HUES48 (cell line): ENCODE measurements around the gene ADAM20.
"Not testable (repeated sequence)": the region's sequence is repeated elsewhere in the genome, so short reads cannot be mapped to it uniquely, and the experiment has no call there.

Source experiments
- H3K27ac ChIP-seq: one replicate; pipeline ENCODE4 v1.7.0; 2013; ENCODE audit warnings: low read depth, low read length, inconsistent platforms
- H3K27me3 ChIP-seq: 2 replicates; pipeline ENCODE4 v1.6.1; 2013; ENCODE audit warnings: mild to moderate bottlenecking, low read length; ENCODE audit not compliant: control insufficient read depth, insufficient read depth
- H3K36me3 ChIP-seq: 2 replicates; pipeline ENCODE4 v1.6.1; 2013; ENCODE audit warnings: low read length; ENCODE audit not compliant: control insufficient read depth, insufficient read depth
- H3K4me1 ChIP-seq: 2 replicates; pipeline ENCODE4 v1.6.1; 2013; ENCODE audit warnings: mild to moderate bottlenecking, low read length; ENCODE audit not compliant: control insufficient read depth, insufficient read depth
- H3K4me3 ChIP-seq: 2 replicates; pipeline ENCODE4 v1.5.1; 2013; ENCODE audit warnings: mild to moderate bottlenecking, low read depth, low read length
- H3K9ac ChIP-seq: 2 replicates; pipeline ENCODE4 v1.6.1; 2013; ENCODE audit warnings: mild to moderate bottlenecking, low read depth, low read length, moderate library complexity
- H3K9me3 ChIP-seq: 2 replicates; pipeline ENCODE4 v1.6.1; 2013; ENCODE audit warnings: low read length; ENCODE audit not compliant: control insufficient read depth, insufficient read depth

ADAM20 gene

DNA sequence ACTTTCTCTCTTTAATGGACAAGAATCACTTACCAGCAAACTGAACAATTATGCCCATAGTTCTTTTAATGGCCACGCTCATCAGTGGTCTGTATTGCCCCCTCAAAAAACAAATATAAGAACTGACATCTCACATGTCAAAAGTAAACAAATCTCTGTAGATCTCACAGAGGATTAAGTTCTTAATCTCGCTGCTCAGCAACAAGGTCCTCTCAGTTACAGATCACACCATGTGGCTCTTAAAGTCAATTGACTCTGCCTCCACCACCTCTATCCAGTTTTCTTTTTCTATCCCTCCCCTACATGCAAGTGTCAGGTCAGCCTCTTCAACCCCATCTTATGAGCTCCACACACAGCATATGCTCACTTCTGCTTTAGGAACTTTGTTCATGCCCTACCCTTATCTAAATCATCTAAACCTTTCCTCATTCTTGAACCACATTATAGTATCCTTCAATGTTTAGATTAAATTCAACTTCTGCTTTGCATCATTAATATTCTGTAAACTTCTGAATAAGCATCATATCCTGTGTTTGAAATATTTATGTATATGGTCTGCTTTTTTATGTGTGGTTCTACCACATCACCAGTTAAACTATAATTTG lies 7.2 kb downstream of the ADAM20 start:
- Histone ChIP-seq H3K4me1 (no peaks in the 10 kb centered on the region), H3K27ac (no peak overlapping the region), H3K9ac (no peak overlapping the region), H3K27me3 (no peaks in the 10 kb centered on the region), H3K9me3 (no peaks in the 10 kb centered on the region), H3K4me3 (no peak overlapping the region), H3K36me3 (no peaks in the 10 kb centered on the region)

DNA sequence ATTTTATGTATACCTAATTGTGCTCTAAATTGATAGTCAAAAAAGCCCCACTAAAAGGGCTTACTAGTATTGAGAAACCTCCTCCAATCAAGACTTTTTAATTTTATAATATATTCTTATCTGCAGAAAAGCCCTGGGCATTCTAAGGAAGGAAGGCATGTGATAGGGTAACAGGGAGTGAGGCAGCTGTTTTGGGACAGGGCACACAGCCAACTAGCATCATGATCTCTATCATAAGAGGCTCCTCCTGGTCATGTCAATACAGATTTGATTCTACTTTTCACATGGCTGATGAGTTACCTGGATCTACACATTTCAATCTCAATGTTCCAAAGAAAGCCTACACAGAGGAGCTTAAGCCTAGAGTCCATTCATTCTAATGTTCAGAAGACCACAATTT lies 9.1 kb downstream of the ADAM20 start:
- Histone ChIP-seq H3K27ac (no peak overlapping the region), H3K9me3 (no peaks in the 10 kb centered on the region), H3K4me1 (no peaks in the 10 kb centered on the region), H3K36me3 (no peaks in the 10 kb centered on the region), H3K9ac (no peak overlapping the region), H3K27me3 (no peaks in the 10 kb centered on the region), H3K4me3 (no peak overlapping the region)

DNA sequence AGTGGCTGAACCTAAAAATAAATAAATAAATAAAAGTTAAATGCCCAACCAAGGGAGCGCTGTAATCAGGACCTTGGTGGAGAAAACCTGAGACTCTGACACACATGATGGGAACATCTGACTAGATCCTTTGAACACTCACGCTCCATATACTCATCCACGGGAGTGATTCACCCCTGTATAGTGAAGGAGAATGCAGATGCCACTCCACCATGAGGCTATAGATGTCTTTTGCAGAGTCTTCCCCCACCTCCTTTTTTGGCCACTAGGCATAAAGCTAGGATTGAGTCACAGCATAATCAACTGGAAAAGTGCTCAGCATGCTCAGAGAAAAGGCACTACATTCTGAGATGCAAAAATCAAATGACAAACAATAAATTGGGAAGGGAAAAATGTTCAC lies 19.0 kb downstream of the ADAM20 start:
- no peak overlapping the region for H3K4me3 ChIP-seq
- H3K9ac ChIP-seq: no peak overlapping the region
- no peaks in the 10 kb centered on the region for H3K4me1 ChIP-seq
- H3K27me3 ChIP-seq: no peaks in the 10 kb centered on the region
- H3K27ac ChIP-seq: no peak overlapping the region
- no peaks in the 10 kb centered on the region for H3K36me3 ChIP-seq
- peaks cover 5% of the 10 kb centered on the region; the same call in 1 of the 2 replicates for H3K9me3 ChIP-seq

DNA sequence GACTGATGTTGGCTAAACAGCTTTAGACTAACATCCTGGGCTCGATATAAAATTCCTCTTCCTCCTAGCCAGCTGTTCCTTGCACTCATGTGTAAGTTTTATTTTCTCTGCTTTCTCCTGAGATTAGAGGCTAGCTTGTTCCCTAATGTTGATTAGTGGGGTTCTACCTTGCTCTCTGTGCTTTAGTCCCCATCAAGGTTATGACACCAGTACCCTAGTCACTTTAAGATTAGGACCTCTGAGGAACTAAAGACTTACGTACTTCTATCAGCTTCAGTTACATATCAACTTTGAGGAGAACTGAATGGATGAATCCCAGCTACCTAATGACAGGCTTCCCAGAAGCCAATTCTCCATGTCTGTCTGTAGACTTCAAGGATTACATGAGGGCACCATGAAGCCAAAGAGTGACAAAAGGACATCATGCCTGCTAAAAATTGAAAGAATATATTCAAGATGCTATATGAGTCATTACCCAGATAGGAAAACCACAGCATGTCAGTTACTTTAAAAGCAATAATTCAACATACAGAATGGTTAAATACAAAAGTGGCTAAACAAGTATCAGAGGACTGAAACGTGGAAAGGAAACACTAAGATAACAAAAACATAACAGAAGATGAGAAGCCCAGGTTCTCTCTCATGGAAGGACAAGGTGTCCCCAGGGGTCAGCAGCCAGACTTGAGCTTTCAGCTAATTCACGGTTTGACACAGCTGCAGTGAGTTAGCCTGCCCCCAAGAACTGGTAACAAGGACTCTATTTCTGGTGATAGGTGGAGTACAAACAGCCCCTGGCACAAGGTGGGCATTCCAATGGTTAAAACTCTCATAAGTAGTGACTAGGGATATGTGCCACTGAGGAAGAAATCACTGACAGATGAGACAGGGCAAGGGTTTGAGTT lies 20.4 kb downstream of the ADAM20 start:
- no peak overlapping the region for H3K27ac ChIP-seq
- H3K27me3 ChIP-seq: no peaks in the 10 kb centered on the region
- H3K9ac ChIP-seq: no peak overlapping the region

DNA sequence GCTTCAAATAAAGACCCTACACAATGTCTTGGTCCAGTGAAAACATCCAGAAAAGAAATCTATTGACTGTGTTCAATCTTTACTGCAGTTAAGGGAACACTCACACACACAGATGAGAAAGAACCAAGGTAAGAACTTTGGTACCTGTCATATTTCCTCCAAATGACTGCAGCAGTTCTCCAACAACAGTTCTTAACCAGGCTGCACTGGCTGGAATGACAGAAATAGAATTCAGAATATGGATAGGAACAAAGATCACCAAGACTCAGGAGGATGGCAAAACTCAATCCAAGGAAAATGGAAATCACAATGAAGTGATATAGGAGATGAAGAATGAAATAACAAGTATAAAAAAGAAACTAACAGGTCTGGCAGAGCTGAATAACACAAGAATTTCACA lies 36.6 kb downstream of the ADAM20 start:
- H3K4me3 ChIP-seq: no peak overlapping the region
- H3K27me3 ChIP-seq: no peaks in the 10 kb centered on the region
- no peak overlapping the region for H3K27ac ChIP-seq
- peaks cover 10% of the 10 kb centered on the region for H3K9me3 ChIP-seq
- no peaks in the 10 kb centered on the region for H3K4me1 ChIP-seq
- no peaks in the 10 kb centered on the region for H3K36me3 ChIP-seq
- no peak overlapping the region for H3K9ac ChIP-seq

More for the DNA sequence above, 20.4 kb downstream of the ADAM20 start:
- no peaks in the 10 kb centered on the region for H3K4me1 ChIP-seq
- H3K36me3 ChIP-seq: no peaks in the 10 kb centered on the region
- 0 out of 2 replicates have a peak, but pooled peaks cover 2% of the 10 kb centered on the region for H3K9me3 ChIP-seq
- H3K4me3 ChIP-seq: no peak overlapping the region

DNA sequence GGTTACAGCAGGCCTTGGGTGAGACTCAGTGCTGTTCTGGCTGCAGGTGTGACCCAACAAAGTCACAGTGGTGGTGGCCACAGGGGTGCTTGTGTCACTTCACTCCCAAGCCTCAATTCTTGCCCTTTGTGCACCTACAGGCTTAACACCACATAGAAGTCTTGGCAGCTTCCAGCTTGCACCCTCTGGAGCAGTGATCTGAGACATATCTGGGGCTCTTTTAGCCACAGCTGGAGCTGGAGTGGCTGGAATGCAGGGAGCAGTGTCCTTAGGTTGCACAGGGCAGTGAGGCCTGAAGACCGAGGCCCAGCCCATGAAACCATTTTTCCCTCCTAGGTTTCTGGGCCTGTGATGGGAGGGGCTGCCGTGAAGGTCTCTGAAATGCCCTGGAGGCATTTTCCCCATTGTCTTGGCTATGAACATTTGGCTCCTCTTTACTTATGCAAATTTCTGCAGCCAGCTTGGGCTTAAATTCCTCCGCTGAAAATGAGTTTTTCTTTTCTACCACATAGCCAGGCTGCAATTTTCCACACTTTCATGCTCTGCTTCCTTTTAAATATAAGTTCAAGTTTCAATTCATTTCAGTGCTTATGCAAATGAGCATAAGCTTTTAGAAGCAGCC lies 45.1 kb downstream of the ADAM20 start:
- H3K4me3 ChIP-seq: no peak overlapping the region
- H3K9me3 ChIP-seq: peaks cover 50% of the 10 kb centered on the region
- H3K4me1 ChIP-seq: no peaks in the 10 kb centered on the region
- no peaks in the 10 kb centered on the region for H3K36me3 ChIP-seq
- no peak overlapping the region for H3K9ac ChIP-seq
- no peaks in the 10 kb centered on the region for H3K27me3 ChIP-seq
- H3K27ac ChIP-seq: no peak overlapping the region

DNA sequence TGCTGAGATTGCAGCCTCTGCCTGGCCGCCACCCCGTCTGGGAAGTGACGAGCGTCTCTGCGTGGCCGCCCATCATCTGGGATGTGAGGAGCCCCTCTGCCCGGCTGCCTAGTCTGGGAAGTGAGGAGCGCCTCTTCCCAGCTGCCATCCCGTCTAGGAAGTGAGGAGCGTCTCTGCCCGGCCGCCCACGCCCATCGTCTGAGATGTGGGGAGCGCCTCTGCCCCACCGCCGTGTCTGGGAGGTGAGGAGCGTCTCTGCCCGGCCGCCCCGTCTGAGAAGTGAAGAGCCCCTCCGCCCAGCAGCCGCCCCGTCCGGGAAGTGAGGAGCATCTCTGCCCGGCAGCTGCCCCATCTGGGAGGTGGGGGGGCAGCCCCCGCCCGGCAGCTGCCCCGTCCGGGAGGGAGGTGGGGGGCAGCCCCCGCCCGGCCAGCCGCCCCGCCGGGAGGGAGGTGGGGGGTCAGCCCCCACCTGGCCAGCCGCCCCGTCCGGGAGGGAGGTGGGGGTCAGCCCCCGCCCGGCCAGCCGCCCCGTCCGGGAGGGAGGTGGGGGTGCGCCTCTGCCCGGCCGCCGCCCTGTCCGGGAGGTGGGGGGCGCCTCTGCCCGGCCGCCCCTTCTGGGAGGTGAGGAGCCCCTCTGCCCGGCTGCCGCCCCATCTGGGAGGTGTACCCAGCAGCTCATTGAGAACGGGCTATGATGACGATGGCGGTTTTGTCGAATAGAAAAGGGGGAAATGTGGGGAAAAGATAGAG lies 57.3 kb downstream of the ADAM20 start:
- not testable (repeated sequence) for H3K27me3 ChIP-seq, H3K9me3 ChIP-seq, H3K9ac ChIP-seq, H3K4me3 ChIP-seq, H3K27ac ChIP-seq, H3K36me3 ChIP-seq, H3K4me1 ChIP-seq

DNA sequence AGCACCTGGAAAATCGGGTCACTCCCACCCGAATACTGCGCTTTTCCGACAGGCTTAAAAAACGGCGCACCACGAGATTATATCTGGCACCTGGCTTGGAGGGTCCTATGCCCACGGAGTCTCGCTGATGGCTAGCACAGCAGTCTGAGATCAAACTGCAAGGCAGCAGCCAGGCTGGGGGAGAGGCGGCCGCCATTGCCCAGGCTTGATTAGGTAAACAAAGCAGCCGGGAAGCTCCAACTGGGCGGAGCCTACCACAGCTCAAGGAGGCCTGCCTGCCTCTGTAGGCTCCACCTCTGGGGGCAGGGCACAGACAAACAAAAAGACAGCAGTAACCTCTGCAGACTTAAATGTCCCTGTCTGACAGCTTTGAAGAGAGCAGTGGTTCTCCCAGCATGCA lies 59.3 kb downstream of the ADAM20 start:
- not testable (repeated sequence) for H3K9me3 ChIP-seq, H3K27ac ChIP-seq, H3K27me3 ChIP-seq, H3K9ac ChIP-seq, H3K36me3 ChIP-seq, H3K4me3 ChIP-seq
- peaks cover 21% of the 10 kb centered on the region for H3K4me1 ChIP-seq

DNA sequence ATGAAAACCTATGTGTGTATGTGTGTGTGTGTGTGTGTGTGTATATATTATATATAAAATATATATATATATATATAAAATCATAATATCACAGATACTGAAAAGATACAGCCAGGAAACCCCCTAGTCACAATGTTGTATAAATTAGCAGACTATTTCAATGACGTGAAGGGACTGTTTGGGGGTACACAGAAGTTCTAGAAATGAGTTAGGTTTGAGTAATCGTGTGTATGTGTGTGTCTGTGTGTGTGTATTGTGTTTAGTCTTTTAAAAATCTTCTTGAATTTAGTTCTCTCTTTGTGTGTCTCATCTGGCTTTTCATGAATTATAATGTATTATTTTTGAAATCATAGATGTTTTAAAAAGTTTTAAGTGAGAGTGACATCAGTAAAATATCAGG lies 61.0 kb downstream of the ADAM20 start:
- Histone ChIP-seq H3K36me3 (no peaks in the 10 kb centered on the region), H3K4me3 (no peak overlapping the region), H3K27me3 (no peaks in the 10 kb centered on the region), H3K4me1 (peaks cover 24% of the 10 kb centered on the region), H3K9ac (no peak overlapping the region), H3K9me3 (no peaks in the 10 kb centered on the region), H3K27ac (no peak overlapping the region)
